NCI-H82 treated with DMSO at 0.1 percent for 48 hours (cell line): ENCODE results near the gene BGN.

ENCODE experiments used
- DNase-seq: peaks from one replicate; lab custom pipeline; 2025; ENCODE audit not compliant: unreplicated experiment; lab: John Stamatoyannopoulos, UW

The BGN gene

DNA sequence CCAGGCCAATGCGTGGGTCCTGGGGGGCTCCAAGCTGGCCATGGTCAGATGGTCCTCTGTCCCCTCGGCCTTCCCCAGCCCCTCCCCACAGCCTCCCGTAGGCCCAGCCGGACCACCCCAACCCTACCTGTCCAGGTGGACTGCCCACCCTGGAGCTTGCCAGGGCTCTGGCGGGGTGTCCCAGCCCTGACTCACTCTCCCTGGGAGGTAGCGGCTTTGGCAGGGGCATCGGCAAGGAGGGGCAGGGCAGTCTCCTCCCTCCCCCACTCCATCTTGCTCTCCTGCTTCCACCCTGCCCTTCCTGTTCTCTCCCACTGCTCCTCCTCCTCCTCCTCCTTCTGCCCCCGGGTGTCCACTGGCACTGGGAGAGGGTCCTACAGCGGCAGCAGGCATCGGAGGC is 7.4 kb downstream of the BGN start:
- no peak for DNase-seq

DNA sequence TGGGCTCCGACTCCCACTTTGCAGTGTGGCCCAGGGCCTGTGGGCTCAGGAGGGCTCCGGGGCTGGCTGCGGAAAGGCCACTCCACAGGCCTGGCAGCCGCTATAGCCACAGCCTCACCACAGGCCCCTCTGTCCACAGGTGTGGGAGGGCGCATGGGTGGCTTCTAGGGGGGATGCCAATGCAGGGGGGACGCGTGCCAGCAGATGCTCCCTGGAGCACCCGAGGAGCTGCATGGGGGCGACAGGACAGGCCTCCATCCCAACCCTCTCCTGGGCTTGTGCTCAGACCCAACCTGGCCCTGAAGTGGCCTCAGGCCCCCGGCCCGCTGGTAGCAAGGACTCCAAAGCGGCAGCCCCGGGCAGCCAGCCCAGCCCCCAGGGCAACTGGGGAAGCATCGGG is 8.0 kb downstream of the BGN start:
- DNase-seq = no peak

DNA sequence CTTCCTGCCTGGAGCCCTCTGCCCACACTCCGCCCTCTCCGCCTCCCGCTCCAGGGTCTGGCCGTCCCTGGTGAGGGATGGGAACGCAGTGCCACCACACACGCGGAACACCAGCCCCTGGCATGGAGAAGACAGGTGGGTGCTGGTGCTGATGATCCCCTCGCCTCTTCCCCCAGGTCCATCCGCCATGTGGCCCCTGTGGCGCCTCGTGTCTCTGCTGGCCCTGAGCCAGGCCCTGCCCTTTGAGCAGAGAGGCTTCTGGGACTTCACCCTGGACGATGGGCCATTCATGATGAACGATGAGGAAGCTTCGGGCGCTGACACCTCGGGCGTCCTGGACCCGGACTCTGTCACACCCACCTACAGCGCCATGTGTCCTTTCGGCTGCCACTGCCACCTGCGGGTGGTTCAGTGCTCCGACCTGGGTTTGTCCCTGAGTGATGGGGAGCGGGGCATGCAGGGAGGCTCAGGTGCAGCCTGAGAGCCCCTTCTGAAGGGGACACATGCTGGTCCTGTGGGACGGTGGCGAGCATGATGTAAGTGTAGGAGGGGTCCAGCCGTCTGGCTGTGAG is 9.8 kb downstream of the BGN start:
- no peak for DNase-seq

DNA sequence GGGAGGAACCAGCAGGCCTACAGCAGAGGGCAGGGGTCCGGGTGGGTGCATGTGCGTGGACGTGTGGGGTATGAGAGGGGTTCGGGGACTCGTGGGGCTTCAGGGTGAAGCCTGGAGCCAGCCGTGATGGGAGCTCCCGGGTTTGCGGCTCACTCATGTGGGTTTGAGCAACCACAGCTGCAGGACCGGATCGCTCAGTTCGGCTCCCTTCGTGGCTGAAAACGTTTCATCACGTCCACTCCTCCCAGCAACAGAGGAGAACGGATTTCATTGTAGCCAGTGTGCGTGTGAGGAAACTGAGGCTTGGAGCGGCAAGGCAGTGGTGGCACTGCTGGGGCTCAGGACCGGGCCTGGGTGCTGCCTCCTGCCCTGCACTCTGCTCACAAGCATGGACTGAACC is 10.6 kb downstream of the BGN start:
- no peak for DNase-seq

DNA sequence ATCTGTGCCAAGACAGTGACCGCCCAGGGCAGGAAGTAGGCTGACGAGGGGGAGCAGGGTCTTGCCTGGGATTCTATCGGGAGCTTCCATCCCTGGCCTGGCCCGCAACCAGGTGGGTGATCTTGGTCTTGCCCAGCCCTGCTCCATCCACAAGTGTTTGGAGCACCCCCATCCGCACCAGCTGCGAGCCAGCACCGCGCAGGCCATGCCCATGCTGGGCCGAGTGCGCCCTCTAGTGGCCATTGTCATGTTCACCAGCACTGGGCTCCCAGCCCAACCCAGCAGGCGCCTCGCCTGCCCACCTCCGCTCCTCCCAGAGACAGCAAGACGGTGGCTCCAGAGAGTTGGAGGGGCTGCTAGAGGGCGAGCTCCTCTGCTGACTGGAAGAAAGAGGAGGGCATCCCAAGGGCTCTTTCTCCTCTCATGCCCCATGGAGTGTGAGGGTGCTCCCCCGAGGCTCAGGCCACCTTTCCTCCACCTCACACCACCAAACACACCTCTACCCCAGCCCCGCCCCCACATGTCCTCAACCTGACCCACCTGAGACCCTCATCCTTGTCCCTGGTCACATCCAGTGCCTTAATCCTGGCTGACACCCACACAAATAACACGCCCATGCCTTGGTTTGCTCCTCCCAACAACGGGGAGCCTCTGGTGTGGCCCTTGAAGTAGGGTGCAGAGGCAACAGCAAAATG is 12.9 kb downstream of the BGN start:
- DNase-seq = no peak

DNA sequence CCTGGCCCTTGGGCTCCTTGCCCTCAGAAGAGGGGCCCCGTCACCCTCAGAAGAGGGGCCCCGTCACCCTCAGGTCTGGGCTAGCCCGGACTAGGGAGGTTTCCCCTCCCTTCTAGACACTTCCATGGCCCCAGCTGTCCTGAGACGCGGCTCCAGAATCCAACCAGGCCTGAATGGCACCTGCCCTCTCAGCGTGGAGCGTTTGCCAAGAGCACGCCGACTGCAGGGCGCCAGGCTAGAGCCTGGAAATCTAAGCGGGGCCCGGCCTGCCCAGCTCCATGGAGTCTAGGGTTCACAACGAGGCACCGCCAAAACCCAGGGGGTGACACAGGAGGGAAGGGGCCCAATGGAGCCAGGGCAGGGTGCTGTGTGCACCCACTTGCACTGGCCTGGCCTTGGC is 14.8 kb downstream of the BGN start:
- no peak for DNase-seq

DNA sequence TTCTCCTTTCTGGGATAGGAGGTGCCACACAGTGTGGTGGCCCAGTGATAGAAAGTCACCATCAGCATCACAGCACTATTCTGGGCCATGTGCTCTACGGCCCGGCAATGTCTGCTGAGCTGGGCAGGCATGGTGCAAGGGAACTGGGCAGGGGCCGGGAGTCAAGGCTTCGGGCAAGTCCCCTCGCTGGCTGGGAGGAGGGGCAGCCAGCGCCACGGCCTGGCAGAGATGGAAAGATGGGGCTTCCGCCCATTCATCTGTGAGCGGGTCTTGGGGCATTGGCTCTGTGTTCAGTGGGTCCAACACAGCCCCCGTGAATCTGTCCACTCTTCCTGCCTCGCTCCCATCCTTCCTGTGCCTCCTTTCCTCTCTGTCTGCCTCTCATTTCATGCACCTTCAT is 15.6 kb downstream of the BGN start:
- no peak for DNase-seq

DNA sequence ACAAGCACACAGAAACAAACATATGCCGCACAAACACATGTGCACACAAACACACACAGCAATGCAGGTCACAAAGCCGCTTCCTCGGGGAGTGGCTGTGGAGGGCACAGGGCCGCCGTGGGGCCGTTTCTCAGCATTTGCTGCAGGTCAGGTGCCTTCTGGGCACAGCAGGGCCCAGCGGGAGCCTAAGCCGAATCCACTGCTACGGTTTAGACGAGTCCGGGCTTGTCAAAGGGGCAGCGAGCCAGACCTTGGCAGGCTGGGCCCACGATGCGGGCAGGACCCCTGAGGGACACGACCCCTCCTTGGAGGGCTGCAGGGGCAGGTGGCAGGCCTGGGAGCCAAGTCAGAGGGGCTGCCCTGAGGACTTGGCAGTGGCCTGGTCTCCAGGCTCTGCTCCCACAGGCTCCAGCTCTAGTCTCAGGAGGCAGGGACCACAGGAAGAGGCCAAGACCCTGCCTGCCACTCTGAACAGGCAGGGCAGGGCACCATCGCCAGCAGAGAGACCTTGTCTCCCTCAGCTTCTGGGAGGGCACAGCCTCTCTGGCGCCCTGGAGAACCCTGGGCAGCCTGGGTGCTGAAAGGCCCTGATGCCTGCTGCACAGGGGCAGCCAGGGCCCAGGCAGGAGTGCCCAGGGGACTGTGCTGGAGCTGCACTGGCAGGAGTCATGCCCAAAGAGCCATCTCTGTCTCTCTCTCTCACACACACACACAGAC is 17.2 kb downstream of the BGN start:
- DNase-seq = no peak

DNA sequence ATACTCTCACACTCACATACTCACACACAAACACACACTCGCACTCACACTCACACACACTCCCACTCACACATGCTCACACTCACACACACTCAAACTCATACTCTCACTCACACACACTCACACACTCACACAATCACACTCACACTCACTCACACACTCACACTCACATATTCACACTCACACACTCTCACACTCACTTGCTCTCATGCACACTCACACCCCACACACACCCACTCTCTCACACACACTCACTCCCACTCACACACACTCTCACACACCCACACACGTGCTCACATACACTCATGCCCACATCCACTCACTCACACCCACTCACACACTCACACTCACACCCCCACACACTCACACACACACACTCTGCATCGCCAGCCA is 17.7 kb downstream of the BGN start:
- no peak for DNase-seq

DNA sequence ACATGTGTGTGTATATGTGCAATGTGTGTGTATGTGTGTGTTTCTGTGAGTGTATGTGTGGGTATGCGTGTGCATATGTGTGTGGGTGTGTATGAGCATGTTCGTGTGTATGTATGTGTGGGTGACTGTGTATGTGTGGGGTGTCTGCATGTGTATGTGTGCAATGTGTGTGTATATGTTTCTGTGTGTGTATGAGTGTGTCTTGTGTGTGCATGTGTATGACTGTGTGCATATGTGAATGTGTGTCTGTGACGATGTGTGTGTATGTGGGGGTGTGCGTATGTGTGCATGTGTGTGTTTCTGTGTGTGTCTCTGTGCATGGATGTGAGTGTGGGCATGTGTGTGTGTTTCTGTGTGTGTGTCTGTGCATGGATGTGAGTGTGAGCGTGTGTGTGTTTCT is 18.5 kb downstream of the BGN start:
- DNase-seq = no peak

DNA sequence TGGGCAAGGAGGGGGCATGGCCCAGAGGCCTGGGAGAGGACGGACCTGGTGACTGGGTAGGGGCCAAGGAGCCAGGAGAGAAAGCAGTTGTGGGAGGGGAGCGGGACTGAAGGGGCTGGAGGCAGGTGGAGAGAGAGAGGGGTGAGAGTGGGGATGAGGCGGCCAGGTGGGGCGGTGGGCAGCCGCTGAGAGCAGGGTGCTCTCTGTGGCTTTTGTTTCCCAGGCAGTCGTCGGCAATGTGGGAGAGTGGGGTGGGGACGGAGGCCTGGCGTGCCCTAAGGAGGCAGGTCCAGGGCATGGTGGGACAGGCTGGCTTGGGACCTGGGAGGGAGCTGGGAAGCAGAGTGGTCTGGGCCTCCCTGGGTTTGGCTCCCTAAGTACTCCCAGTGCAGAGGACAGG is 19.5 kb downstream of the BGN start:
- DNase-seq = no peak

DNA sequence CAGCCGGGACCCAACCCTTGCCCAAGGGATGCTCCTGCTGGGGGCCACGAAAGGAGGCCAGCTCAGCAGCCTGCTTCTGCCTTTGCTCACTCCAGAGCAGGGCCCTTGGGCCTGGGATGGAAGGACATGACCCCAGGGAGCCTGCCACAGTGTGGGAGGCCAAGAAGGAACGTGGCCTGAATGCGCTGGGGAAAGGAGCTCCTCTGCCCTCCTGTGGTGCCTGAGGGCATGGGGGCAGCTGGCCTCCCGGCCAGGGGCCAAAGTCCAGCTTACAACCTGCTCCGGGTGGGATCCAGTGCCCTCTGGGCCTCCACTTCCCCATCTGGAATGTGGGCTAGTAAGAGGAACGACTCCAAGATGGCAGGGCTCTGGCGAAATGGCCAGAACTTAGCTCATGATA is 20.7 kb downstream of the BGN start:
- DNase-seq = no peak

DNA sequence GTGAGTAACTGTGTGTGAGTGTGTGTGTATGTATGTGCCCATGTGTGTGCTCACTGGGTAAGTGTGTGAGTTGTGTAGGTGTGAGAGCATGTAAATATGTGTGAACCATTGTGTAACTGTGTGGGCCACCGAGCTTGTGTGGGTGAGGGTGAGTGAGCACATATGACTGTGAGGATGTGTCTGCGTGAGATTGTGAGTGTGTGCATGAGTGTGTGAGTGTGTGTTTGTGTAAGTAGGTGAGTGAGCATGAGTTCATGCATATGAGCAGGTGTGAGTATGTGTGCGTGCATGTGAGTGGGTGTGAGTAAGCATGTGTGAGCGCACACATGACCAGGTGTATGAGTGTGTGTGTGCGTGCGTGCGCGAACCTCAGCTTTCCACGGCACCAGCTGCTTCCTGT is 21.3 kb downstream of the BGN start:
- no peak for DNase-seq

DNA sequence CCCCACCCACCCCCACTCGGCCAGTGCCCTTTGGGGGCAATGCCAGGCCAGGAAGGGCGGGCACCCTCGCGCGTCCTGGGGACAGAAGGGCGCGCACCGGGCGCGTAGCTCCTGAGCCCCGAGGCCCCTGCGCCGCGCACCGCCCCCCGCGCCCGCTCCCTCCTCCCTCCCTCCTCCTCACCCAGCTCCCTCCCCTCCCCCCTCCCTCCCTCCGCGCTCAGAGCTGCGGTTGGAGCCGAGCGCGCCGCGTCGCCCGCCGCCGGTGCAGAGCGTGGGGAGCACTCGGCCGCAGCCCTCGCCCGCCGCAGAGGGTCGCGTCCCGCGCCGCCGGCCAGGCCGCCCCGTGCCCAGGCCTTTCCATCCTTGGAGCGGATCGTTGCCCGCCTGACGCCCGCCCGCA is 22.6 kb downstream of the BGN start, which contains the start of gene ATP2B3:
Gene ATP2B3 (plus strand): TSS at position 220 of the 400 bp plus-strand sequence. CDS start 18,606 bp downstream, outside the sequence.
- no peak for DNase-seq

DNA sequence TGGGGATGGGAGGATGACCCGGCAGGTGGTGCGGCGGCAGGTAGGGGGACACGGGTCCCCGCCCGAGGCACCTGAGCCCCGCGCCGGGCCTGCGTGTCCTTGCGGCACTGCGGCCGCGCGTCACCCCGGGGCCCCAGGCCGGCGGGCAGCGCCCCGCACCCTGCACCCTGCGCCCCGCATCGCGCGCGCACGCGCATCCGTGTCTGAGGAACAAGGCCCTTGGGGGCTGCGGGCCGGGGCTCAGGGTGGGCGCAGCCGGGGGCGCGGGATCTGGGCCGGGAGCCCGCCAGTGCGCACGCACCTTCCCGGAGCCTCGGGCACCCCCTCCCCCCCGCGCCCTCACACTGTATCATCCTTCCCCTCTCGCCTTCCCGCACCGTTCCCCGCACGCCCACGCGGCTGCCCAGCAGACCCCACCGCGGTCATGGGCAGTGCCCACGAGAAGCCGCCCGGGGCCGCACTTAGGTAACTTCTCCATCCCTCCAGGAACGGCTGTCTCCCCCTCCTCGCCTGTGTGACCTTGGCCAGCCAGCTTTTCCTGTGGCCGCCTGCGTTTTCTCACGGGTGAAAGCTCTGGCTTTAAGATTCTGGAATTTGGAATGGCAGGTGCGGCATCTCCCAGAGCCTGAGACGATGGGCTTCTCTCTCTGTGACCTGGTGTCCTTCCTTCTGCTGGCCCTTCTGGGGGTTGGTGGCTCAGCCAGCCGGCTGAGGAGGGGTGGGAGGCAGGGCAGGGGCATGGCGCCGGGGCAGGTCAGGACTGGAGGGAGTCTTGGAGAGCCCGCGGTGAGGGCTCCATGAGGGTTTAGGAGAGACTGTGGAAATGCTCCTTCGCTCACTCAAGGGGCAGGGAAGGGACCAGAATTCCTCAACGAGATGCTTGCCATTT is 23.4 kb downstream of the BGN start:
- no peak for DNase-seq

DNA sequence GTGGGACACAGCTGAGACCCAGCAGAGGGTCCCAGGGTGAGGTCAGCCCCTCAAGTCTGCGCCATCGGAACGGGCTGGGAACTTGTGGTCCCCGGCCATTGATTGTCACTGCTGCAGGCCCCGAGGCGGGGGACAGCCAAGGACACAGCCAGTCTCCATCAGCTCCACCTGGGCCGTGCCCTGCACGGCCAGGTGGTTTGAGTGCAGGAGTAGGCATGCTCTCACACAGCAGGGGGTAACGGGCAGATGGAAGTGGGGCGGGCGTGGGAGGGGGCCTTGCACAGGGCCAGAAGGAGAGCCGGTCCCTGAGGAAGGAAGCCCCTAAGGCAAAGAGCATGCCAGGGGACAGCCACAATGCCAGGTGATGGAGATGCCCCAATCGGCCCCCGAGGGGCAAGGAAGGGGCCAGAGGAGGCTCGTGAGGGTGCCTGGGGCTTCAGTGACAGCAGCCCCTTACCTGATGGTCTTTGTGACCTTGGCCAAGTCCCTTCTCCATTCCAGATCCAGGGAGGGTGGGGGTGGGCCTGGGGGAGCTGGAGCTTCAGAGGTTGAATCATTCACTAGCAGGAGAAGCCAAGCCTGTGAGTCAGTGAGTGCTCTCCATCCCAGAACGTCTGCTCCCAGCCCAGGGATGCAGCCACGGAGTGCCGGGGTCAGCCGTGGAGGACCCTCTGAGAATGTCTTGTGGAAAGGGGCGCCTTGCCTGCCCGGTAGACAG is 24.9 kb downstream of the BGN start:
- no peak for DNase-seq

DNA sequence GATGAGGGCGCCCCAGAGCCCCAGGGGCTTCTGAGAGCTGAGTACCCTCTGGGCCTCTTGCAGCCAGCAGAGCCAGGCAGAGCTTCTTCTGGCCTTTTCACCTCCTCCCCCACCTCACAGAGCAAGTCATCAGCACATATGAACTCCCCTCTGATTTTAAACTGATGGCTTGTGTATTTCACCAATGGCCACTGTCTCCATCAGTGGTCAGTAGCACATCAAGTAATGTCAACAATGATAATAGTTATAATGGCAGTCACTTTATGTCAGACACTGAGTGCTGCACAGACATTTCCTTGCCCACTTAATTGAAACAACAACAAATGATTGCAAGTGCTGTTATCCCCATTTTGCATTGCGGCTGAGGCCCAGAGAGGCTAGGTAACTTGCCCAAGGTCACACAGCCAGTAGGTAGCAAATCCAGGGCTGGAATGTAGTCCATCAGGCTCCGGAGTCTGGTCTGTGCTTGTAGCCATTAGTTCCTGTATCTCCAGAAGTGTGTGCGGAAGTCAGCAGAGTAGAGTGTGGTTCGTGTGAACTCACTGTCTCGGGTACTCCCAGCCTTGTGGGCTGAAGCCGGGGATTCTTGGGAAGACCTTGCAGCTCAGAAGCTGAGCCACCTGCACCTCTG is 25.6 kb downstream of the BGN start:
- no peak for DNase-seq

DNA sequence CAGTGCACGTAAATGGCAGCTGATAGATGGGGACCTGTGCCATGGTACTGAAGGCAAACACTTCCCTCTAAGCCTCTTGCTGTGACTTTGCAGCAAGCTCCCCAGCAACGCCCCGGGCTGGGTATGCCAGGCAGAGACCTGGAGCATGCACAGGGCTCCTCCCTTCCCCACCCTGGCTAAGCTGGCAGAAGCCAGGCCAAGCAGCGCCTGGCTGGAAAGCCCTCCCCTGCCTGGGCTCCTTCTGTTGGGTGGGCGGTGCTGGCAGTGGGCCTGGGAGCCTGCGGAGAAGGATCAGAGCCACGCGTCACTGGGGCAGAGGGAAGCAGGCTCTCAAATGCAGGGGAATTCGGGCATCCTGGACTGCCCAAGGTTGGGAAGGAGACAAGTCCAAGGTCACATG is 26.3 kb downstream of the BGN start:
- no peak for DNase-seq

DNA sequence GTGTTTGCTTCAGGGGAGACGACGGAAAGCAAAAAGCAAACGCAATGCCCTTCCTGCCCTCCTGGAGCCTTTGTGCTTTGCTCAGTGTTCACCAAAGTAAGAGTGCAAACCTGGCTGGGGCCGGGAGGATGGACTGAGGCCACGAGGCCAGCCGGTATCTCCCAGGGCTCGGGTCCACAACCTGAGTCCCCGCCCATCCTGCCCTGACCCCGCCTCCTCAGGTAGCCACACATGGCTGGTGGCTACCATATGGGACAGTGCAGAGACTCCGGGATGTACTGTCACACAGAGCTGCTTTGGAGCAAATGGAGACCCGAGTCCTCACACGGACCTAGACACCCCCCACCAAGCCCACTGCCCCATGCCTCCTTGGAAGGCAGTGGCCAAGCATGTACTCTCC is 27.5 kb downstream of the BGN start:
- DNase-seq = no peak

DNA sequence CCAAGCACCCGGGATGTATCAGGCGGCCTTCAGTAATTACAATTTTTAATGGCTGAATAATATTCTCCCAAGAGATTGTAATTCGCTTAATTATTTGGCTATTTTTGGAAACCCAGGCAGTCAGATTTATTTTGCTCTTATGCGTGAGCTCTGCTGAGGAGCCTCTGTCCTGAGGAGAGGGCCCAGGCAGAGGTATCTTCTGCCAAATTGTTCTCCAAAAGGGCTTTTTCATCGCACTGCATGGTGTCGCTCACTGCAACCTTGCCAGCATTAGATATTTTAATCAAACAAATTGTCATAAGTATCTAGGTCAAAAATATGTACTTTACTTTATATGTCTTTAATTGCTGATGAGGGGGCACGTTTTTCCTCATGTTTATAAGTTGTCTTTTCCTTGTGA is 28.5 kb downstream of the BGN start:
- no peak for DNase-seq
